DND-41 (cell line): Measurements from ENCODE around the gene NXPH4.

ENCODE experiments used
- EZH2 ChIP-seq: IDR thresholded peaks from 3 replicates; pipeline ENCODE4 v1.6.1; 2012; ENCODE audit warnings: borderline replicate concordance, low read depth, mild to moderate bottlenecking, moderate library complexity, low read length, inconsistent platforms; ENCODE audit not compliant: severe bottlenecking
- TF ChIP-seq, protein P1 (sequence below): IDR thresholded peaks from 2 replicates; pipeline ENCODE4 v1.5.1; 2012; ENCODE audit warnings: borderline replicate concordance, low read length, moderate library complexity, mild to moderate bottlenecking; ENCODE audit not compliant: poor library complexity, severe bottlenecking; ENCODE audit errors: extremely low read depth

- TF ChIP-seq, protein P1, sequence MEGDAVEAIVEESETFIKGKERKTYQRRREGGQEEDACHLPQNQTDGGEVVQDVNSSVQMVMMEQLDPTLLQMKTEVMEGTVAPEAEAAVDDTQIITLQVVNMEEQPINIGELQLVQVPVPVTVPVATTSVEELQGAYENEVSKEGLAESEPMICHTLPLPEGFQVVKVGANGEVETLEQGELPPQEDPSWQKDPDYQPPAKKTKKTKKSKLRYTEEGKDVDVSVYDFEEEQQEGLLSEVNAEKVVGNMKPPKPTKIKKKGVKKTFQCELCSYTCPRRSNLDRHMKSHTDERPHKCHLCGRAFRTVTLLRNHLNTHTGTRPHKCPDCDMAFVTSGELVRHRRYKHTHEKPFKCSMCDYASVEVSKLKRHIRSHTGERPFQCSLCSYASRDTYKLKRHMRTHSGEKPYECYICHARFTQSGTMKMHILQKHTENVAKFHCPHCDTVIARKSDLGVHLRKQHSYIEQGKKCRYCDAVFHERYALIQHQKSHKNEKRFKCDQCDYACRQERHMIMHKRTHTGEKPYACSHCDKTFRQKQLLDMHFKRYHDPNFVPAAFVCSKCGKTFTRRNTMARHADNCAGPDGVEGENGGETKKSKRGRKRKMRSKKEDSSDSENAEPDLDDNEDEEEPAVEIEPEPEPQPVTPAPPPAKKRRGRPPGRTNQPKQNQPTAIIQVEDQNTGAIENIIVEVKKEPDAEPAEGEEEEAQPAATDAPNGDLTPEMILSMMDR = no peak
- TF ChIP-seq EZH2 = no peak
These were observed 1.5 kb upstream of the NXPH4 start for GRCh38 chr12:57215065-57215464.
